GM18861 (cell line): ENCODE results near the gene CCDC137.
"Not testable (repeated sequence)": the region's sequence is repeated elsewhere in the genome, so short reads cannot be mapped to it uniquely, and the experiment has no call there.

ENCODE experiments used
- ATAC-seq: cut with Tn5 transposase; IDR thresholded peaks from one replicate; pipeline ENCODE4 v1.9.1; 2021; ENCODE audit not compliant: unreplicated experiment

The CCDC137 gene

GRCh38 chr17:81666342-81667191 lies at the start of gene CCDC137, which contains the start of gene OXLD1:
CCDC137 (plus strand) TSS chr17:81666737; CDS start chr17:81666767, 30 bp downstream.
OXLD1 (minus strand) TSS chr17:81666605; CDS start chr17:81666577, 28 bp downstream.
- peak; percentile 85 for ATAC-seq

- no peak for ATAC-seq
These were observed 49.7 kb upstream of the CCDC137 start for GRCh38 chr17:81616877-81617276.

GRCh38 chr17:81618307-81618706 lies 48.2 kb upstream of the CCDC137 start:
- not testable (repeated sequence) for ATAC-seq

GRCh38 chr17:81621494-81622130 lies 44.9 kb upstream of the CCDC137 start:
- ATAC-seq, result no peak

- ATAC-seq, result no peak
These were observed 36.3 kb upstream of the CCDC137 start for GRCh38 chr17:81630274-81630673.

- ATAC-seq, result no peak
These were observed 35.1 kb upstream of the CCDC137 start for GRCh38 chr17:81631482-81631881.

- ATAC-seq, result no peak
These were observed 31.1 kb upstream of the CCDC137 start for GRCh38 chr17:81635431-81635830.

- no peak for ATAC-seq
These were observed 30.5 kb upstream of the CCDC137 start for GRCh38 chr17:81635973-81636504.

- ATAC-seq, result peak; percentile 77
These were observed 29.8 kb upstream of the CCDC137 start, which contains the start of the genes NPLOC4 and TSPAN10 for GRCh38 chr17:81636505-81637288. NPLOC4 (minus strand) TSS chr17:81637112; CDS start chr17:81636930, 182 bp downstream. TSPAN10 (plus strand) TSS chr17:81637196; CDS start chr17:81642413, 5,217 bp downstream.

- no peak for ATAC-seq
These were observed 27.9 kb upstream of the CCDC137 start for GRCh38 chr17:81638683-81639082.

GRCh38 chr17:81640011-81640410 lies 26.5 kb upstream of the CCDC137 start:
- no peak for ATAC-seq

- ATAC-seq, result no peak
These were observed 24.6 kb upstream of the CCDC137 start for GRCh38 chr17:81641825-81642489.

- ATAC-seq, result no peak
These were observed 22.0 kb upstream of the CCDC137 start for GRCh38 chr17:81644496-81644895.

- no peak for ATAC-seq
These were observed 21.3 kb upstream of the CCDC137 start for GRCh38 chr17:81644976-81645952.

GRCh38 chr17:81646869-81647600 lies 19.5 kb upstream of the CCDC137 start:
- no peak for ATAC-seq

- no peak for ATAC-seq
These were observed 18.9 kb upstream of the CCDC137 start for GRCh38 chr17:81647640-81648012.

- no peak for ATAC-seq
These were observed 18.4 kb upstream of the CCDC137 start for GRCh38 chr17:81648013-81648706.

GRCh38 chr17:81648707-81649085 lies 17.8 kb upstream of the CCDC137 start:
- ATAC-seq, result no peak
